NT2/D1 (cell line): ENCODE measurements around the gene LEO1.

Source experiments
- DNase-seq: peaks from one replicate; pipeline ENCODE4 v3.0.0-alpha.2; 2011; ENCODE audit warnings: low read depth, low spot score
- H3K27me3 ChIP-seq: 2 replicates; pipeline ENCODE4 v1.6.0; 2011; ENCODE audit warnings: mild to moderate bottlenecking; ENCODE audit not compliant: insufficient read length, insufficient read depth
- H3K36me3 ChIP-seq: 2 replicates; pipeline ENCODE4 v1.6.1; 2011; ENCODE audit warnings: mild to moderate bottlenecking, low read length, mixed read lengths; ENCODE audit not compliant: insufficient read depth, insufficient read length
- H3K4me1 ChIP-seq: 2 replicates; pipeline ENCODE4 v1.5.1; 2011; ENCODE audit not compliant: insufficient read depth, insufficient read length
- H3K4me3 ChIP-seq: 2 replicates; pipeline ENCODE4 v1.5.1; 2011; ENCODE audit warnings: low read depth; ENCODE audit not compliant: insufficient read length
- H3K9ac ChIP-seq: 2 replicates; pipeline ENCODE4 v1.6.0; 2011; ENCODE audit warnings: low read depth; ENCODE audit not compliant: insufficient read length
- H3K9me3 ChIP-seq: 2 replicates; pipeline ENCODE4 v1.5.1; 2011; ENCODE audit warnings: mild to moderate bottlenecking, low read length; ENCODE audit not compliant: insufficient read depth
- SUZ12 ChIP-seq: IDR thresholded peaks from 2 replicates; pipeline ENCODE4 v1.6.1; 2011; ENCODE audit not compliant: insufficient read length, insufficient read depth; ENCODE audit errors: extremely low read depth
- YY1 ChIP-seq: IDR thresholded peaks from 2 replicates; pipeline ENCODE4 v1.6.1; 2011; ENCODE audit not compliant: insufficient read length, insufficient read depth
- ZNF274 ChIP-seq: IDR thresholded peaks from 2 replicates; pipeline ENCODE4 v1.6.1; 2011; ENCODE audit warnings: mild to moderate bottlenecking, low read depth, low read length

Gene LEO1

GRCh38 chr15:52016316-52016715 is 44.7 kb upstream of the LEO1 start:
- no peak for TF ChIP-seq ZNF274
- TF ChIP-seq YY1: no peak
- no peak for TF ChIP-seq SUZ12
- no peaks in the 10 kb centered on the region for H3K27me3 ChIP-seq
- no peak overlapping the region for H3K9ac ChIP-seq
- no peaks in the 10 kb centered on the region for H3K9me3 ChIP-seq
- no peaks in the 10 kb centered on the region for H3K4me1 ChIP-seq
- no peak for DNase-seq
- no peak overlapping the region for H3K4me3 ChIP-seq
- H3K36me3 ChIP-seq: no peaks in the 10 kb centered on the region

- DNase-seq: no peak
- Histone ChIP-seq H3K4me1 (no peaks in the 10 kb centered on the region), H3K9ac (no peak overlapping the region), H3K4me3 (no peak overlapping the region), H3K36me3 (no peaks in the 10 kb centered on the region), H3K27me3 (no peaks in the 10 kb centered on the region), H3K9me3 (no peaks in the 10 kb centered on the region)
- TF ChIP-seq ZNF274: no peak
These were observed 43.0 kb upstream of the LEO1 start for GRCh38 chr15:52014616-52015015.

- Histone ChIP-seq H3K4me3 (no peak overlapping the region), H3K9me3 (no peaks in the 10 kb centered on the region), H3K36me3 (no peaks in the 10 kb centered on the region), H3K9ac (no peak overlapping the region), H3K27me3 (no peaks in the 10 kb centered on the region), H3K4me1 (no peaks in the 10 kb centered on the region)
- TF ChIP-seq ZNF274: no peak
- TF ChIP-seq YY1: no peak
- TF ChIP-seq SUZ12: no peak
- no peak for DNase-seq
These were observed 41.7 kb upstream of the LEO1 start for GRCh38 chr15:52013151-52013791.

DNA sequence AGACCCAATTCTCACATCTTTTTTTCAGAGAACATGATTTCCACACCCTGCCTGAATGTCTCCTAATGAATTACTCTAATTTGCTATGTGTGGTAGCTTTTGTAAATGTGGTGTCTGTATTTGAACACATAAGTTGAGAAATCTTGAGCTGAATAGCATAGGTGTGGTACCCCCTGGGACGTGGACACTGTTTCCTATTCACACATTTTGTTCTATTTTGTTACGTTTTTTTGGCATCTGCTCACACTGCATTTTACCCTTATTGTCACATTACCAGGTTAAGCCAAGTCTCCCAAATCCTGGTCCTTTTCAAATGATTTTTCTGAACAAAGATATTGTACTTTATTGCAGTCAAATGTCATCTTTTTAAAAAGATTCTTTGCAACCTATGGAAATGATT is 40.6 kb upstream of the LEO1 start:
- H3K9ac ChIP-seq: no peak overlapping the region
- no peak for TF ChIP-seq SUZ12
- TF ChIP-seq ZNF274: no peak
- no peak for TF ChIP-seq YY1
- no peaks in the 10 kb centered on the region for H3K36me3 ChIP-seq
- H3K9me3 ChIP-seq: no peaks in the 10 kb centered on the region
- no peaks in the 10 kb centered on the region for H3K27me3 ChIP-seq
- no peak for DNase-seq
- no peaks in the 10 kb centered on the region for H3K4me1 ChIP-seq
- no peak overlapping the region for H3K4me3 ChIP-seq

- no peak for DNase-seq
- TF ChIP-seq ZNF274 (no peak), YY1 (no peak)
- no peaks in the 10 kb centered on the region for H3K27me3 ChIP-seq
- no peaks in the 10 kb centered on the region for H3K9me3 ChIP-seq
- no peaks in the 10 kb centered on the region for H3K36me3 ChIP-seq
- H3K9ac ChIP-seq: no peak overlapping the region
- H3K4me1 ChIP-seq: no peaks in the 10 kb centered on the region
- H3K4me3 ChIP-seq: no peak overlapping the region
These were observed 40.1 kb upstream of the LEO1 start for GRCh38 chr15:52011711-52012144.

GRCh38 chr15:52010633-52011595 is 39.3 kb upstream of the LEO1 start:
- Histone ChIP-seq H3K9me3 (no peaks in the 10 kb centered on the region), H3K36me3 (no peaks in the 10 kb centered on the region), H3K4me3 (no peak overlapping the region), H3K9ac (no peak overlapping the region), H3K27me3 (no peaks in the 10 kb centered on the region), H3K4me1 (no peaks in the 10 kb centered on the region)
- TF ChIP-seq ZNF274: no peak
- no peak for TF ChIP-seq YY1
- no peak for TF ChIP-seq SUZ12
- DNase-seq: no peak

DNA sequence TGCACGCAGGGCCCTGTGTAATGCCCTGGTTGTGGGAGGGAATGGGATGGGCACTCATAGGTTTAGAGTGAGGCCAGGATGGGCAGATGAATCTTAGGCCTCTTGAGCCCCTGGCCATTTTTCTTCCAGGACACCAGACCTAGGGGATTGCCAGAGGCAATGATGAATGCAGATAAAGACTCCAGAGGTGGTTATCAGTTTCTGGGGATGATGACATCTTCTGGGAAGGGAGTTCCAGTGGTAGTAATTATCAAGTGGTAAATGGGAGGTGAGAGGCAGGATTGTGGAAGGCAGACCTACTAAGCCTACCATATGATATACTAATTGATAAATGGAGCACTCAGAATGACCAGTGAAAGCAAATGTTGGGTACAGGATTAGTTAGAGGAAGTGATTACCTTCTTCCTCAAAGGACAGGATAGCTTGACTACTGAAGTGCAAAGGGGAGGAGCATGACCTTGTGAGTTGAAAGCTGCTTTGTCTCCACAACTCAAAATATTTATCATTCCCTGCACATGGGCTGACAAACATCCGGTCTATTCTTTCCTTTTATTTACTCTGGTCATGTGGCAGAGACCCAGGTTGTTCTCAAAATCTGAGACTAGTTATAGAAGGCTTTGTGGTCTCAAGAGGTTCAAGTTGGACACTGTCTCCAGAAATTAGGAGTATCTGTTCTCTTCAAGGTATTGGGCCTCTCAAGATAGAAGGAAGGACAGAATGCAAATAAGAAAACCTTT is 37.3 kb upstream of the LEO1 start:
- H3K4me3 ChIP-seq: no peak overlapping the region
- TF ChIP-seq ZNF274 (no peak), YY1 (no peak), SUZ12 (no peak)
- DNase-seq: no peak
- no peaks in the 10 kb centered on the region for H3K9me3 ChIP-seq
- no peaks in the 10 kb centered on the region for H3K36me3 ChIP-seq
- H3K27me3 ChIP-seq: no peaks in the 10 kb centered on the region
- H3K9ac ChIP-seq: no peak overlapping the region
- no peaks in the 10 kb centered on the region for H3K4me1 ChIP-seq
